HG02623 (cell line): ENCODE measurements around the gene DHX9.

Source experiments
- ATAC-seq: cut with Tn5 transposase; IDR thresholded peaks from one replicate; pipeline ENCODE4 v1.9.1; 2021; ENCODE audit warnings: moderate library complexity; ENCODE audit not compliant: unreplicated experiment

DHX9 gene

DNA sequence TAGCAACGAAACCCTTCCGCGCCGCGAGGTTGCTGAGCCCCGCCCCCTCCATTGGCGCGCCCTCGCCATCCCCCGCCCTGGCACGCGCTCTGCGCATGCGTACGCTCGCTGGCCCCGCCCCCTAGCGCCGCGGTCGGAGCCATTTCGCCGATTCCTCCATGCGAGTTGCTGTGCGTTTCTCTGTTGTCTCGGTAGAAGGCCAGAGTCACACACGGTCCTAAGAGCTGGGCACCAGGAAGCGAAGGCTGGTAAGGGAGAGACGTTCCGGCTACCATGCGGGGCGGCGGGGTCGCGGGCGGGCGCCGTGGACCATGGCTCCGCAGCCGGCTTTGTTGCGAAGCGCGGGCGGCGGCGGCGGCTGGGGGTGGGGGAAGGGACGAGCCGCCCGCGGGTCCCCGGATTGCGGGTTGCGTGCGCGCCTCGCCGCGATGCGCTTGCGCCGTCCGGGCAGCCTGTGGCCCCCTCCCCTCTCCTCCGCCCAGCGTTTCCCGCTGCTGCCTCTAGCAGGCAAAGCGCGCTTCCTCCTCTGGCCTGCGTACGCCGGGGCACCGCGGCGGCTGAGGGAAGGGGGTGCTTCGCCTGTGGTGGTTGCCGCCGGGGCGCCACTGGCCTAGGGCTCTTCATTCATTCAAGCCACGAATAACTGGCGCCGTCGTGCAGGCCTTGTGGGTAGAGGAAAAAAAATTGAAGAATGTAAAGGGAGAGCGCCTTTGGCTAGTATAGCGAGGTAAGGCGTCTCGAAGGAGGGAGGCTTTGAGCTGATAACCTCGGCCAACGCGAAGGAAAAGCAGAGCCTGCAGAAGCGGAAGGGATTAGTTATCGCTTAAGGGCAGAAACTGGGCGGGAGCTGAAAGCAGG, at the start of gene DHX9:
Gene DHX9, plus strand, starts transcription at position 139 of the 858 bp plus-strand sequence. CDS start 3,220 bp downstream, outside the sequence.
- ATAC-seq = peak; percentile 73

DNA sequence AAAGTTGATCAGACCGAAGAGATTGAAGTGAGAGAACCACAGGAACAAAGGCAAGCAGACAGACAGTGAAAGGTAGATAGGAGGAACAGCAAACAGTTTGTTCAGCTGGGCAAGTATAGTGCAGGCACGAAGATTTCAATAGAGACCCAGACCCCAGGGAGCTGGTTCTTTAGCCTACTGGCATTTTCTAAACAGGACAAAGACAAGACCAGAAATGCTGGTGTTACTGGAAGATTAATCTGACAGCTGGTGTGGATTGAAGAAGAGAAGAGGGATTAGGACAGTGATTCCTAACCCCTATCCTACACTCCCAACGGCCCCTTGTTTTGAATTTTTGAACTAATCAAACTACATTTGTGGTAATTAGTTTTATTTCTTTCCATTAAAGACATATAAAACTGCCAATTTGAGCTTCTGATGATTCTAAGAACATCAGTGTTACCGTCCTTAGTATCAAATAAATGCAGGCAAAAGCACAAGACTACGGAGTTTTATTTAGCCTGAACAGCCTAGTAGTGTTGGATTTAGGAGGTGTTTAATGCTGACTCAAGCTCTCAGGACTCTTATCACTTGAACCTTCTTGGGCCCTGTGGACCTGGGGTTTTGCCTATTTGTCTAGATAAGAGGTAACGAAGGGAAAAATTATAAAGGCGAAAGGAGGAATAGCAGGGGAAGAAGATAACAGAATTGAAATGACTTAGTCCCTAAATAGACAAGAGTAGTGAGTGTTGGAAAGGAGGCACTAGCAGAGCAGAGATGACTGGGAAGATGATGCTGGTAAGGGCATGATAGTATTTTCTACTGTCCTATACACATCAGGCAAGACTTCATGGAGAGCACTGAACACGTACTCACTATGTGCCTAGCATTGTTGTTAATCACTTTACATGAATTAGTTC, 47.6 kb upstream of the DHX9 start:
- ATAC-seq = no peak

DNA sequence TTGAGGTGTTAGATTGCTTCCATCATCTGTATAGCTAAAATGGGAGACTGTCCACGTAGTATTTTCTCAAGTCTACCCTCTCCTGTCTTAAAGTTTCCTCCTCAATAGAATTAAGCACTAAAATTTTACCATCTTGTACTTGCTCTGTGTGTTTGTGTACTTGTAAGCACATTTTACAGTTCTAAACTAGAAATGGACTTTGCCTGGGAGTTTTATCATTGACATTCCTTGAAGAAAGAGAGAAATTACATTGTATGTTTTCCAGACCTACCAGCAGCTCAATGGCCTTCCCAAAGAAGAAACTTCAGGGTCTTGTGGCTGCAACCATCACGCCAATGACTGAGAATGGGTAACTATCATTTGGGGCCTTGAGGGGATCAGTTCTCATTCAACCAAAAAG, 45.1 kb upstream of the DHX9 start:
- ATAC-seq = no peak

DNA sequence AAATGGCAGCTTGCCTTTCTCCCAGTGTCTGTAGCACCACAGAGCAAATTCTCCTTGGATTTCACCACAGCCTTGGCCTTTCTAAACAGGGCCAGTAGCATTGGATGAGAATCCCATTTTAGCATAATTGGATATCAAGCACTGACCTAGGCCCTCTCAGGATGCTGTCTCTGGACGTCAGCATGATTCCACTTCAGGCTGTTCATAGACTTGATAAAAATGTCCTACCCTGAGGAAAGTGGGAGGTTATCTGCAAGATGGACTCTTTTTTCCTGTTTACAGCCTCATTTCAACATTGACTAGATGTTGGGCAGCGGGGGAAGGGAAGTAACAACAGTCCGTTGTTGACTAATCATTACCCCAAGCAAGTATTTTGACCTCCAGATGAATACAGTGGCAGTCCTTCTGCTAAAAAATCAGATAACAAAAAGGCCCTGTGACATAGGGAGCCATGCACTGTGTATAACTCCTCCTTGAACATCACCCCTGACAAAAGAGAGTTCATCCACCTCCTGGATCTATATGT, 44.4 kb upstream of the DHX9 start:
- ATAC-seq = no peak

DNA sequence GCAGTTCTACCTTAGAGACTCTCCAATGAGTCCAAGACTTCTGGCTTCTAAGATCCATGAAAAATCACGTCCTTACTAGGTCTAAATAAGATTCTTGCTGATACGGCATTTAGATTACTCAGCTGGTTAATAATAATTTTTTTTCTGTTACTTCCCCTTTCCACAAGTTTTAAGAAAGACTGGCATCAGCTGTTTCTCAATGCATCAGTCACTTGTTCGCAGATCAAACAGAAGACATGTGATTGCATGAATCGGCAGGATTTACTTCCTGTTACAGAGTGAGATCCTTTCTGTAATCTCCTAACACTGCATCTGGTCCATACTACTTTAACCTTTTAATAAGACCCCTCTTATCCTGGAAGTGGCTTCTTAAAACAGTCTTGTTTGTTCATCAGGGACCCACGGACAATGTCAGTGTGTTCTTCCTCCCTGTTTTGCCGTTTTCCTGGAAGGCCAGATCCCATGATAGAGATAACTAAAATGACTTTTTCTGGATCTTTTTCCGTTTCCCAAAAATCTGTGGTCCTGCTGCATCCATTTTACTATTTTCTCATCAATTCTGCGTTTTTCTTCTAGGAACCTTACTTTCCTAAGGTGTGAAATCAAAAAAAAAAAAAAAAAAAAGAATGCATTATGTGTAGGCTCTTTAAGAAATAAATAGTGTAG, 43.5 kb upstream of the DHX9 start:
- ATAC-seq = no peak

DNA sequence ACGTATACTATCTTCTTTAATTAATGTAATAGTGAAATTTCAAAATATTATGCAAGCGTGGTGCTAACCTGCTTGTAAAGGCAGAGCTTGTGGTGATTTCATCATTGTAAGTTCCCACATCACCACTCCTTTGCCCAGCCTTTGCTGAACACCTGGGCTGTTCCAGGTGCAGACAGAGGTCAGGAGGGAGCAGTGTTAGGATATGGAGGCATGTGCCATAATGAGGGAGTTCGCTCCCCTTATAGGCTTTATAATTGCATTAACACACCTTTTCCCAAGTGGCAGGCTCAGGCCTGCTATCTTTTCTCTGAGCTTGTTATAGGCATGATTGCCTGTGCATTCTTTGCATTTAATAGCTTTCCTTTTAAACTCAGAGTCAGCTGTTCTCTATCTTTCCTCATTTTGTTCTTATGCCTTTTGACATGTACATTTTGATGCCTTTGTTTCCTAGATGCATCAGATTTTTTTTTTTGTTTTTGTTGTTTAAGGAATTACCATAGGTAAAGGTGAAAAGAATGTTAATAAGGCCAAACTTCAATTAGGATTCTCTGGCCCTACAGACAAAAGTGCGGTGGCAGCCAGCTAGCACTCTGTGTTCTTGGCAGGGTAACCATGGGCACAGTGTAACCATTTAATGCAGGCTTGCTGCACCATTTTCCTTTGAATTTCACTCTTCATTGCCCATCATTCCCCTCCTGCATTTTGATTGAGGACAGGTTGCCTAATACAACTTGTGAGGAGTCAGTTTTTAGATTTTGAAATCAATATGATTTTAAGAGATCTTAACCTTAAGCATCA, 36.9 kb upstream of the DHX9 start:
- ATAC-seq = no peak

DNA sequence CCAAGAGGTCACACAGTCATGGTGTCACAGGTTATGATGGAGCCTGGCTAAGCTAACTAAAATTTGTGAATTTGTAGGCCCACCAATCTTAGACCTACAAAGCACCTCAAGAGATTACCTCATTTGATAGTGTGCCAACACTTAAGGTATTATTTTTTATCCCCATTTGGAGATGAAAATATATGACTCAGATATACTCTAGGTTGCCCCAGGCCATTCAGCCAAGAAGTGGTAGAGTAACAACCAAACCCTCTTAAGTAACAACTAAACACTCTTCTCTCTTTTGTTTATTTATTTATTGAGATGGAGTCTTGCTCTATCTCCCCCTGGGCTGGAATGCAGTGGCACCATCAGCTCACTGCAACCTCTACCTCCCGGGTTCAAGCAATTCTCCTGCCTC, 35.3 kb upstream of the DHX9 start:
- no peak for ATAC-seq

DNA sequence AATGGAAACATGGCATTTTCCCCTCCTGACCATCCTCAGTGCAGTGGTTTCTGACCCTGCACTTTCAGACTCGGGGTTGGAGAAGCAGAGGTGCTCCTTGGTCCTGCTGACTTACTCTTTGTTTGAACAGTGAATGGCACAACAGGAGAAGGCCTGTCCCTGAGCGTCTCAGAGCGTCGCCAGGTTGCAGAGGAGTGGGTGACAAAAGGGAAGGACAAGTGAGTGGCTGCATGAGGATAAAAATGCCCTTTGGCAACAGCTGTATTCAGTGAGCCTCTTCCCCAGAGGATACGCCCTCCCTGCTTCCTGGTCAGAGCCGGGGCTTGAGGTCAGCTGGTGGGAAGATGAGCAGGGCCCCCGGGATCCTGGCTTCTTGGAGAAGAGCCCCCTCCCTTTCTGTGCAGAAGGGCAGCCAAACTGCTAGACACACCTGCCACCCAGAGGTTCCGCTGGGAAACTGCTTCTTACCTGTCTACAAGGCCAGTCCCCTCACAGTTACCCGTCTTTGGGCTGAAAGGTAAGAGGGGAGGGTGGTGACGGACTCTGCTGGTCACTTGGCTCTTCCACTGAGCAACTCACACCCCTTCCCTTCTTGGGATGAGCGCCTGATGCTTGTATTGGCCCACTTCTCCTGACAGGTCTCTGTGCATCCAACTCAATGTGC, 33.0 kb upstream of the DHX9 start:
- no peak for ATAC-seq

DNA sequence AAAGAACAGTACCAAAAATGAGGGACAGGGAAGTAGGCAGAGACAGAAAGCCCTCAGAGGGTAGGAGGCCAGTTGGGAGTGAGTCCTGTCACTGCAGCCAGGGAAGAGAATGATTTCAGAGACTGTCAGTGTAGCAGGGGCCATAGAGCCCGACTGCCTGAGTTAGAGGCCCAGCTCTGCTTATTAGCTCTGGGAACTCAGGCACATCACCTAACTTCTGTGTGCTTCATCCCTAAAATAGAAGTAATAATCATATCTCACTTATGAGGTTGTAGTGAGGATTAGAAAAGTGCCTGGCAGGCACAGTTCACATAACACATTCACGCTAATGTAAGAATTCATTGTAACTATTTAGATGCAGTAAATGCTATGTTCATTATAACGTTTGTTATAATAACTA, 31.2 kb upstream of the DHX9 start:
- no peak for ATAC-seq

DNA sequence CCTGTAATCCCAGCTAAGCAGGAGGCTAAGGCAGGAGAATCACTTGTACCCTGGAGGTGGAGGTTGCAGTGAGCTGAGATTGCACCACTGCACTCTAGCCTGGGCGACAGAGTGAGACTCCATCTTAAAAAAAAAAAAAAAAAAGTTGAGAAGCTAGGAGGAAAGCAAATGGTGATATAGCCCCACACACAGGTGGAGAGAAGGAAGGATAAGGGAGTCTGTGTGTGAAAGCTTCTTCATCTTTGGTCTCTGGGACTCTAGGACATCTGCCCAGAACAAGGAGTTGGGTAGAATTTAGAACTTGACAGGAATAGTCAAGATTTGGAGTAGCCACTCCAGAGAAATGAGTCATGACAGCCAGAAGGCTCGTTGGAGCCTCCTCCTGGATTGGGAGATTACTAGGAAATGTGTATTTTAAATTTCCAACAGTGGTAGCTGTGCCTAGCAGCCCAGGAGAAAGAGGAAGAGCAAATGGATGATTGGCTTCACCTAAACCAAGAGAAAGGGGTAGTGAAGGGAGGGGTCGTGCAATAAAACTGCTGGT, 29.7 kb upstream of the DHX9 start:
- ATAC-seq = no peak

DNA sequence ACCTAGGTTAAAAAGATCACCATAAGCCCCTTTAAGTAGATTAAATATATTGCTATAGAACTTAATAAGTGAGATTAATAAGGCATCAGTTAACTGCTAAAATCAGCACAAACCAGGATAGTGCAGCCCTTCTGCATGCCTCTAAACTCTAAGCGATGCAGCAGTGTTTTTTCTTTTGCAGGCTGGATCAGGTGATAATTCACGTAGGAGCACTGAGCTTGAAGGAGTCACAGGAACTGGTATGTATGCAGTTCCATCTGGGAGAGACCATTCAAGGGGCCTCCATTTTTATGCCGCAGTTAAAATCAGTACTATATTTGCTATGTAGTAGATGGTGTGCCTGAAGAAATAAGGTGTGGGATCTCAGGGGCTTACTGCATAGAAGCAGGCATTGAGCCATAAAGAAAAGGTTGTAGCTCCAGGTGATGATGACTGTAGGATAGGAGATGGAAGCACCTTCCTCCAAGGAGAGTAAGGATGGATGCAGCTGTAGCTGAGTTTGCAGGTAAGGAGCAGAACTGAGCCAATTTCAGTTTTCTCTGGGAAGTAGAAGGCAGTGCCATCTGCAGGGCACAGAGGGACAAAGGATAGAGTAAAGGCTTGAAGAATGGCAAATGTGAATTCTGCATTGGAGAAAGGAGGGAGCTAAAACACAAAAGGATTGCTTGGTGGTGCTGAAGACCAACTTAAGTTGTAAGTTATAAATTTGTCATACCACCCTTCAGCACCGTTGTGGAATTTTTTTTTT, 27.0 kb upstream of the DHX9 start:
- no peak for ATAC-seq

DNA sequence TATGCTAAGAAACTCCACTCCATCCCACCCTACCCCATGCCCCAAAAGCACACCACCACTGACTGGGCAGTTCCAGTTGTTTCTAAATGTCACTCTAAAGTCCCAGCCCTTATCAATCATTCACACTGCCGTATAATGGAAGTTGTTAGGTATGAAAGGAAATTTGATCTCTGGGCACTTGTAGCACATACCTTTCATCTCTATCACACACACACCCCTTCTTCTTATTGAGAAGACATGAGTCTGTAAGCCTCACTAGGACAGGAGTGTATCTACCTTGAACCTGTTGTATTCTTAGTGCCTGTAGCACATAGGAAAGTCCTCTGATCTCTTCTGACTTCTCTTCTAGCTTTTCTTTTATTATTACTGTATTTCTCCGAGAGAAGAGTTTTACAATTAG, 22.3 kb upstream of the DHX9 start:
- no peak for ATAC-seq

DNA sequence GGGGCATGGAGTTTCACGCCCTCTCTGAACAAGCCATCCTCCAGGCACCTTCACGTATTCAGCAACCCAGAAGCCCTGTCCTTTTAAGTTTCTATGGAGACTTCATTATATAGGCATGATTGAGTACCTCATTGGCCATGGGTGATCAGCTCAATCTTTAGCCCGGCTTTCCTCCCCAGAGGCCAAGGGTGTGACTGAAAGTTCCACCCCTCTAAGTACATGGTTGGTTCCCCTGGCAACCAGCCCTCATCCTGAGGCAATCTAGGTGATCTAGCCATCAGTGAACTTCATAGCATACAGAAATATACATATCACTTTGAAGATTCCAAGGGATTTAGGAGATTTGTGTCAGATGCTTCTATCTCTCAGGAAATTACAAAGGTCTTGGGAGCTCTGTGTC, 21.3 kb upstream of the DHX9 start:
- ATAC-seq = no peak

DNA sequence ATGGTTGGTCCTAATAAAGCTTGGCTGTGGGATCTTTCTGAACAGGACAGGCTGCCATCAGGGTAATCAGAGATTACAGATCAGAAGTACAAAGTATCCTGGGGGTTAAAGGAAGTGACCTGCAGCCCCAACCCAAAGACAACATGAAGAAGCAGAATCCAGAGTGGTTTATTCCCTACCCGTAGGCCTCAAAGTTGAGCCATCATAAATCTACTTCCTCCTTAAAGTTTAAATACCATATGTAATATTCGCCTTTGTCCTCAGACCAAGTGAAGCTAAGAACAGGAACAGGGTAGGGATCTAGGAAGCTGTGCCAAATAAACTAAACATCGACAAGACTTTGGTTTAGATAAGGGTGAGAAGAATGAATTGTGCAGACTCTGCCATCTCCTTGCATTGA, 15.9 kb upstream of the DHX9 start:
- no peak for ATAC-seq

DNA sequence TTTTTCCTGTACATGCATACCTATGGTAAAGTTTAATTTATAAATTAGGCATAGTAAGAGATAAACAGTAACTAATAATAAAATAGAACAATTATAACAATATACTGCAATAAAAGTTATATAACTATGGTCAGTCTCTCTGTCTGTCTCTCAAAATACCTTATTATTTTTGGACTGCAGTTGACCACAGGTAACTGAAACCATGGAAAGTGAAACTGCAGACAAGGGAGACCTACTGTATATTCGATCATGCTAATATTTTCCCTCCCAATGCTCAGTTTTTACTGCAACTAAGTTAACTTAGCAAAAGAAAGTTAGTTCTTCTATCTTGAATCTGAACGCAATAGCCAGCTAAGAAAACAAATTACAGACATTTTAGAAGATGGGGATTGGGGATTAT, 12.3 kb upstream of the DHX9 start:
- no peak for ATAC-seq

DNA sequence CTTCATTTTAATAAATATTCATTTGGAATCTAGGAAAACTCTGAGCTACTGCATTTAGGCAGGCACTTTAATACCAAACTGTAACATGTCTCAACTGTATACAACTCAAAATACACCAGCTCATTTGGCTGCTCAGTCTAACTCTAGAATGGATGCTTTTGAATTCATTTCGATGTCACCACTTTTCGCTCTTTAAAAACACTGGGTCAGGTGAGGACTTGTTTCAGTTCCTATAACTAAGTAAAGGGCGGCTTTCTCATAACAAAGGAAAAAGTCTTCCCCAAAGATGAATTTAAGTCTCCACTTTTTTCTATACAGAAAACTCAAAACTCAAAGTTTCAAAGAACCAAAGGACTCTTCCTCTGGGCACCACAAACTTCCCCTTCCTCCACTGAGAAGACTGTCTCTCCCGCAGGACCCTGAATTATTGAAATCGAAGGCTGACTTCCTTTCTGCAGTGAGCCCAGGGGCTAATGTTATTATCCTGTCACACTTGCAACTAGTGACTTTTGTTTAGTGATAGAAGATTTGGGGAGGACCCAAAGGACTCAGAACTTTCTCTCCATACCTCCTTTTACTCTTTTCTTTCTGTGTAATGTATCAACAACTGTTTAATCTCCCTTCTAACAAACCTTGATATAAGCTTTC, 9.7 kb upstream of the DHX9 start:
- ATAC-seq = no peak

DNA sequence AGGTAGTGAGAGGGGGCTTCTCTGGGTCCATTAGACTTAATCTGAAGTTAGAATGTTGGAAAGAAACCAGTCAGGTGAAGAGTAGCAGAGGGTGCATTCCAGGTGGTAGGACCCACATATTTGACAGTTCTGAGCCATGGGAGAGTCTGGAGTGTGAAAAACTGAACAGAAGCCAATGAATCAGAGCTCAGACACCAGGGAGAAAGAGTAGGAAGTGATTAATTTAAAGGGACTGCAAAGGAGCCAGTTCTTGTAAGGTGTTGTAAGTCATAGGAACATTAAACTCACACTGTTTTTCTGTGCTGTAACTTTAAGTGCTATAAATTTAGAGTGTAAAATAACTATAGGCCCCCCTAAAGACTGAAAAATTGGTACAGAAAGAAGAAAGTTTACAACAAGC, 5.9 kb upstream of the DHX9 start:
- no peak for ATAC-seq

DNA sequence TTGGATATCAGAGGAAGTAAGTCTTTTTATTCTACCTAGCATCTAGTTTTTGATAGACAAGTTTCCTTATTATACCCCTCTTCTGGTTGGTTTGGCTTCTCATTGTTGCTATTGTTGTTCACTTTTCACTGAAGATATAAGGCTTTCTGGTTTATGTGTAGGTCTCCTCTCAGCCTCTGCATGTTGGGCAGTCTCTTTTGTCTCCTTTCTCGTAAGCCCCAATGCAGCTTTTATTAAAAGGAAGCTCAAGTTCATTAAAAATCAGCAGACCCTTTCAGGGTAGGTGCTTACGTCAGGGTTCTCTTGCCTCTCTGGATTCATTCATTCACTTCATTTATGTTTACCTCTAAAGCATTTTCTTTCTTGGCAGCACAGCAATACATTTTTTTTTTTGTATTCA, 4.8 kb upstream of the DHX9 start:
- no peak for ATAC-seq
